ENCODE data around the gene IQUB.
"Not testable (repeated sequence)": the region's sequence is repeated elsewhere in the genome, so short reads cannot be mapped to it uniquely, and the experiment has no call there.

Gene IQUB

DNA sequence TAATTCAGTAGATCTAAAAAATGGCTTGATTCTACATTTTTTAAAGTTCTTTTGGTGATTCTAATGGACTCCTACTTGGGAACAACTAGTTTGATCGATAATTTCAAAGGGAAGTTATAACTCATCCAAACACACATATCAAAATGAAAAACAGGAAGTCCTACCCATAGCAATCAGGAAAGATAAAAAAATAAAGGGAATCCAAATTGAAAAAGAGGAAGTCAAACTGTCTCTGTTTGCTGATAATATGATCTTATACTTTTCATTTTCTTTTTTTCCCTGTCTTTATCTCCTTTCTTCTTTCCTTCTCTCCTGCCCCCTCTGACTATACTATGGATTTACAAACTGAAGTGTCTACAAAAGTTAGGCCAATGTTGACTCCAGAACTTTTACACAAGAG is 118.8 kb downstream of the IQUB start:
- no peak for DNase-seq (ENCODE audit: low spot score)

DNA sequence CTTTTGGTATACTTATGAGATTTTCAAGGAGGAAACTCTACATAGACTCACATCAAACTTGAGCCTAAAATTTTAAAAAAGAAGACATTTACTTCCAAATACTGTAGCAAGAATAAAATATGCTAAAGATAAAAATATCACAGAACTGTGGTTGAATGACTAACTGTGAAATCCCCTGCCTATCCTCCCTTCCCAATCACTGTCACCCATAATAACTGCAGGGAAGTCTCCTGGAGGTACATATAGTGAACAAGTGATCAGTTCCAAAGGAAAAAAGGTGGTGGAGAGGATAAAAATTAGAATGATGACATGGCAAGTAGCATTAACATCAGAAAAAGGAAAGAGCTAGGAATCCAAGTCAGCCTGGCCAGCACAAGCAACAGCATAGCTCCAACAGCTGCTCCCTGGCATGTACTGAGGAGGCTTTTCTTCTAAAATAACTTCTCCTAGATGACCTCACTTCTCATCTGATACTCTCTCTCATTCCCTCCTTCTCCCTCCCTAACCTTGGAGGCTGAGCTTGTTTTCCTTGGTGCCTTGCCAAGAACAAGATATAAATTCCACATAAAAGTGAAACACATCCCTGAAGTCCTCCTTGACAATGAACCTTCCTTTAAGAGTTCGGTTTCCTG is 124.0 kb downstream of the IQUB start:
- DNase-seq (ENCODE audit: low spot score) = no peak

DNA sequence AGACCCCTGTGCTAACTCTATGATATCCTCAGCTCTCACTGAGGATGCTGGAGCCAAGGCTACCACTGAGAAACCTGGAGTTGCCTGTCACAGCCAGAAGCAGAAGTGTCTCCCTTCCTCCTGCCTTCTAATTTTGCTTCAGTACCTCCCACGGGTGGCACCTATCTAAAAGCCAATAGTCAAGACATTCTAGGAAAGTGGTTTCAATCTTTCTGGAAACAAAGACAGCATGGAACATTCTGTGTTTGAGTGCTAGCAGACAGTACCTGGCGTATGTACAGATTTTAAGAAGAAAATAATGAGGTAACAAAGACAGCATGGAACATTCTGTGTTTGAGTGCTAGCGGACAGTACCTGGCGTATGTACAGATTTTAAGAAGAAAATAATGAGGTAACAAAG is 126.4 kb downstream of the IQUB start:
- DNase-seq (ENCODE audit: low spot score) = not testable (repeated sequence)
